Epidermal melanocyte (primary cell): ENCODE measurements around the gene HDGFL3.
A peak's percentile ranks its signal among the peaks of the same experiment; 100 is the strongest.
"Not testable (repeated sequence)": the region's sequence is repeated elsewhere in the genome, so short reads cannot be mapped to it uniquely, and the experiment has no call there.

ENCODE experiments used
- DNase-seq: peaks from one replicate; pipeline ENCODE4 v3.0.0; 2011; ENCODE audit warnings: low spot score; ENCODE audit not compliant: insufficient read length

Gene HDGFL3

GRCh38 chr15:83207660-83208366 is at the start of gene HDGFL3:
Gene HDGFL3 (minus strand): TSS chr15:83207823. CDS start chr15:83207414, 409 bp downstream.
- peak; percentile 46 for DNase-seq

GRCh38 chr15:83250781-83251180 is 43.2 kb upstream of the HDGFL3 start:
- no peak for DNase-seq

DNA sequence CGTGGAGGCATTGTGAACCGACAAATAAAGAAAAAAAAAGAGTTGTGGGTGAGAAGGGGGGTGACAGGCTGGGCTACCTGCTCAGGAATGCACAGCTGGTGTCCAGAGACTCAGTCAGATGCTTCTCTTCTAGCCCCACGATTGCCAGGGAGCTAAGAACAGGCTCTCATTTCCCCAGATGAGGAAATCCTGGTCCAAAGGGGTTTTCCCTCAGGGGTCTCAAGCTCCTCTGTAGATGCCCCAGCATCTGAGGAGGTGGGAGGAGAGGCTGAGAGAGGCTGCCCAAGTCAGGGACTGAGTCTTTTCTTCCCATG is 41.4 kb upstream of the HDGFL3 start:
- no peak for DNase-seq

DNA sequence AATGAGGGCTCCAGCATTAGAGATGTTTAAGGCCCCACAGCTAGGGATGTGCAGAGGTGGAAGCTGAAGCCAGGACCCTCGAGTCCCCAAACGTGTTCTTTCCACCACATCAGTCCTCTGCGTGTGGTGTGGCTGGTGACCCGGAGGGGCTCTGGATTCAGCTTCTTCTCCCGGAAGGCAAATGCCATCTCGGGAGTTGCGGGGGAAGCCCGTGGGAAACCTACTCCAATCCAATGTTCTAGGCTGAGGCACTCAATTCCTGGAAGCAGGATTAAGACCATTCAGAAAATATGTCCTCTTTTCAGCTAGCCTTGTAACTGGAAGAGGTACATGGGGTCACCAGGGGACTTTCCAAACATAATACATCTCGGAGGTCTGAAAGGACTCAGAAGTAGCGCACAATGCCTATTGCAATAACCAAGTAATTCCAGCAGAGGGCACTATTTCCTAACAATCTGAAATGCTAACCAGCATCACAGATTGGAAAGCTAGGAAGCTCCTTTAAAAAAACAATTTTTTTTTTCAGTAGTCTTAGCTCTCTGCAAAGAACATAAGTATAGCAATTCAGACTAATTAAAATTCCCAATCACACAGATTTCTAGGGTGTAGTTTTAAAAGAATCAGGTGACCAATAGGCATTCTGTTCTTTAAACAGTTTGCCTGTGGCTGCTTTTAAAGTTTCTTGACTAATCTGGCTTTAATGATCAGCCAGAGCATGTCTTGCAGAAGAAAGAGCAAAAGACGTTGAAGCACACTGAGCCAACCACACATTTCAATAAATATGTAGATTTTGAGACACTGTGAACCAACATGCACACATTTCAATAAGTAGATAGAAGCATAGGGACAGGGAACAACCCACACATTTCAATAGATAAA is 40.8 kb upstream of the HDGFL3 start:
- DNase-seq: no peak

DNA sequence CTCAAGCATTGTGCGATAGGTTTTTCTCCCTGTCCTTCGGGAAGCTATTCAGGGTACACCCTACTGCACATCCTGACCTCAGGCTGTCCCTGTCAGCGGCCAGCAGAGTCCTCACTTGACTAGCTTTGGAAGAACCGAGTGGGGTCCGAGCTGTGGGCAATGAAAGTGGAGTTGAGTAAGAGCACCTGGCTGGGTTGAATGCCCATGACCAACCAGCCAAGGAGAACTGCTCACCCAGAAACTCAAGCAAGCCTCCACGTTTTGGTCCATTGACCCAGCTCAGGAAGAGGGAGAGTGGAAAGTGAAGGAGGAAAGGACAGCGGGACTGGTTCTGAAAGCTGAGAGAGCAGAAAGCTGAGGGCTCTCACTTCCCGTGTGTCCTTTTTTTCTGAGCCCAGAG is 36.0 kb upstream of the HDGFL3 start:
- no peak for DNase-seq

DNA sequence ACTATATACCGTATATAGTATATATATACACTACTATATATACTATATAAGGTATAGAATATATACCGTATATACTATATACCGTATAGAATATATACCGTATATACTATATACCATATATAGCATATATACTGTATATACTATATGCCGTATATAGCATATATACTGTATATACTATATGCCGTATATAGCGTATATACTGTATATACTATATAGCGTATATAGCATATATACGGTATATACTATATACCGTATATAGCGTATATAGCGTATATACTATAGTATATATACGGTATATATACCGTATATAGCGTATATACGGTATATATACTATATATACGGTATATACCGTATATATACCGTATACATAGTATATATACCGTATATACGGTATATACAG is 22.6 kb upstream of the HDGFL3 start:
- no peak for DNase-seq

DNA sequence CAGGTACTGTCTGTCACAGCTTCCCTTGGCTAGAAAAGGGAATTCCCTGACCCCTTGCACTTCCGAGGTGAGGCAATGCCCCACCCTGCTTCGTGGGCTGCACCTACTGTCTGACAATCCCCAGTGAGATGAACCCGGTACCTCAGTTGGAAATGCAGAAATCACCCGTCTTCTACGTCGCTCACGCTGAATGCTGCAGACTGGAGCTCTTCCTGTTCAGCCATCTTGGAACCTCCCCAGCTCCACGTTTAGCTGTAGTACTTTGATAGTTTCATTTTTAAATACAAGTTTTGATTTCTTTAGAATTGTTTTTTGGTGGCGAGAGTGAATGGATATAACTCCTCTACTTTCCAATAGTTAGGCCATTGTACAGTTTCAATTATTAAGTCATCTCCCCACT is 17.8 kb upstream of the HDGFL3 start:
- DNase-seq: no peak

GRCh38 chr15:83221781-83222180 is 14.2 kb upstream of the HDGFL3 start:
- DNase-seq: not testable (repeated sequence)

GRCh38 chr15:83219026-83219425 is 11.4 kb upstream of the HDGFL3 start:
- no peak for DNase-seq

DNA sequence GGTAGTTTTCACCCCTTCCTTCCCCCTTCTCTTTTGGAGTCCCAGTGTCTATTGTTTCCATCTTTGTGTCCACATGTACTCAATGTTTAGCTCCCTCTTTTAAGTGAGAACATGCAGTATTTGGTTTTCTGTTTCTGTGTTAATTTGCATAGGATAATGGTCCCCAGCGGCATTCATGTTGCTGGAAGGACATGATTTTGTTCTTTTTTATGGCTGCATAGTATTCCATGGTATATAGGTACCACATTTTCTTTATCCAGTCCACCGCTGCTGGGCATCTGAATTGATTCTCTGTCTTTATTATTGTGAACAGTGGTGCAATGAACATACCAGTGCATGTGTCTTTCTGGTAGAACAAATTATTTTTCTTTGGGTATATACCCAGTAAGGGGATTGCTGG is 7.7 kb upstream of the HDGFL3 start:
- DNase-seq: no peak

DNA sequence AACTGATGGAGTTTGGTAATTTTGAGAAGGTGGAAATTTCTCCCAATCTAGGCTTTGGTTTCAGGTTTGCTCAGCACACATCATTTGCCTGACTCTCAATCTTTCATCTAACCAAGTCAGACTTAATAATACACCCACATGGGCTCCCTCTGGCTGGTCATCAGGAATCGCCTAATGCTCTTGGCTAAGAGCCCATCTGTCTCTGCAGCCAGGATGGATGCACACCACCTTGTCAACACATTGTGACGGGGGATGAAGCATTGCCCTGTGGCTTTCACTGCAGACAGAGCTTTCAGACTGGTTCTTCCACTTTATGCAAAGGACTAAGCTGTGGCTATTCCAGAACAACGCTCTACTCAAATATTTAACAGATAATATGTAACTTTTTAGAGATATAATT is 3.0 kb upstream of the HDGFL3 start:
- no peak for DNase-seq

DNA sequence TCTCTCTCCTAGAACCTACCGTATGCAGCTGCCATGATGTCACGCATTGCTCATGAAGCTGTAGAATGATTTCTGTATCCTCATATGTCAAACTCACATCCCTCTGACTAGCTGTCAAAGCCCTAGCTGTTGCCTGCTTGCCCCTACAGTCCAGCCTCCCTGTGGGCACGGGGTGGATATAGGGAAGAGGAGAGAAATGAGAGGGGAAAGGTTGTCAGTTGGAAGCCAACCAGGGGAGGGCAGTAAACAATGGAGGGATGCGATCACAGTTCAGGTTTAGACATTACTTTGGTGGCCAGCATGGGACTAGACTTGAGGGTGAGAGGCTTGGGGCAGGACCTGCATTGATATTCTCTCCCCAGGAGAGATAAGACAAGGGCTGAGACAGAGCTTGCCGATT is 1.7 kb upstream of the HDGFL3 start:
- DNase-seq: no peak

GRCh38 chr15:83208367-83208661 is 691 bp upstream of the HDGFL3 start:
- DNase-seq: no peak

DNA sequence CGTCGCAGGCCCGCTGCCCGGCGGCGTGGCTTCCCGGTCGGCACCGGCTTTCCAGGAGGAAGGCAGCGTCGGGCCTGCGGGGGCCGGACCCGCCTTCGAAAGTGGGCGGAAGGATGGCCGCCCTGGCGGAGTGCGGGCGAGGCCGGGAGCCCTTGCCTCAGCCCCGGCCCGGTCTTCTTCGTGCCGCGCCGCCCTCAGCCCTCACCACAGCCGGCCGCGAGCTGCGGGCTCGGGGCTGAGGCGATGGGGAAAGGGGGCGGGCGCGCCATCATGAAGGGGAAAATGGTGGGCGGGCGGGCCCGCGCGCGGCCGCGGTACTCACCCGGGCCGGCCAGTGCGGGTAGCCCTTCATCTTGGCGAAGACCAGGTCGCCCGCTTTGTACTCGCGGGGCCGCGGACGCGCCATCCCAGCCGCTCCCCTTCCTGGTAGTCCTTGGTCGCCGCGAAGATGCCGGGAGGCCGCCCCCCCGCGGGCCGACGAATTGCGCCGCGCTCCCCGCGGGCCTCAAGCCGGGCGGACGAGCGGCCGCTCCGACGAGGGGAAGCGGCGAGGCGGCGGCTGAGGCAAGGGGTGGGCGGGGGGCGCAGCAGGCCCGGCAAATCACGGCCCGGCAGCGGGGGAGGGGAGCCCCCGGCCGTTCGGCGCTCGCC is 489 bp downstream of the HDGFL3 start:
- DNase-seq: peak; percentile 37

GRCh38 chr15:83206526-83207008 is 1.1 kb downstream of the HDGFL3 start:
- no peak for DNase-seq

GRCh38 chr15:83205725-83206324 is 1.8 kb downstream of the HDGFL3 start:
- DNase-seq: no peak

DNA sequence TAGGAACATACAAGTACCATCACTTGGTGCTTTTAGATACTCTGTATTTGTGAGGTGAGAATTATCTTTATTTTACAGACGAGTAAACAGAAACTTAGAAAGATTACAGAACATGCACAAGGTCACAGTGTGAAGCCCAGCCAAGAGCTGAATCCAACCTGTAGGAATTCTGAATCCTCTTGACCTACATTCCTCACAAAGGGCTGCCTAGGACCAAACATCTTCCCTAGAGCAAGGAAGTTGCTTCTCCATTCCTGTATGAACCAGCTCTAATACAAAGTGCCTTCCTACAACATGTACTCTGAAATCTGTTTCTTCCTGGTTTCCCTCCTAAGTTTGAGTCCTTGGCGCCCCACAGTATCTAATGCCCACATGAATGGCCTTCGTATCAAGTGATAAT is 2.9 kb downstream of the HDGFL3 start:
- no peak for DNase-seq

DNA sequence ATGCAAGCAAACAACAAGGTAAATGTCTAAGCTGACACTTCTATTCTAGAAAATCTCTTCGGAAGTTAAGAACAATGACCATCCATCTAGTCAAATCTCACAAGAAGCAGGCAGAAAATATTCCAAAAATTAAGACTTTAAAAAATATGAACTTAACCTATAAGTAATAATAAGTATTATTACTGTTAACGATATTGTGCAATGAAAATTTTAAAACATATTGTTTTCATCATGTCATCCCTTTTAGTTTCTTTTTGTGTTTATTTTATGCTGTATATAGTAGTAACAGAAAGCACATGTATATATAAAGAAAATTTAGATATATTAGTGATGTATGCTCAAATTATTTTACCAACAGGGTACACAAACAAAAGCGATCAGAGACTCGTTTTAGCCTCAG is 4.1 kb downstream of the HDGFL3 start:
- DNase-seq: no peak

DNA sequence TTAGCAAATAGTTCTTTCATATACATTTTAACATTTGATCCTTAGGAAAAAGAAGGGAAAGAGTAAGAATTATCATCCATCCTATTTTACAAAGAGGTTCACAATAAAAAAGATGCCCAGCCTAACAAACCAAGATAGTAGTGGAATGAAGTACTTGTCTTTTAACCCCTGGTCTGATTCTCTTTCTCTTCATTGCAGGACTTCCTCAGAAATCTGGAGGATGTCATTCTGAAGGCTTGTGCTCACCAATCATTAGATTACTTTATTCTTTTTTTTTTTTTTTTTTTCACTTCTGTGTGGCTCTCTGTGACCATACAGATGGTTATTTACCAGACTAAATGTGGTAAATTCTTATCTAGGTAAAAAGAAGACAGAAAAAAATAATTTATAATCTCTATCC is 7.0 kb downstream of the HDGFL3 start:
- no peak for DNase-seq

DNA sequence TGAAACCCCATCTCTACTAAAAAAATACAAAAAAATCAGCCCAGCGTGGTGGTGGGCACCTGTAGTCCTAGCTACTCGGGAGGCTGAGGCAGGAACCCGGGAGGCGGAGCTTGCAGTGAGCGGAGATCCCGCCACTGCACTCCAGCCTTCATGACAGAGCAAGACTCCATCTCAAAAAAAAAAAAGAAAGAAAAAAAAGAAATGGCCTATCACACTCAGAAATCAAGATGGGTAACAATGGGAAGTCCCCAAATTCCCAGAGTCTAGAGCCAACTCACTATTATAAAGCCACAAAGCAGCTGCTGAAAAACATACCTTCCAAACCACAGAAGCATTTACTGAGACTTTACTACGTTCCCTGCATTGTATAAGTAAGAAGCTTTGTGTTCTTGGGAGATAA is 7.5 kb downstream of the HDGFL3 start:
- DNase-seq: no peak

DNA sequence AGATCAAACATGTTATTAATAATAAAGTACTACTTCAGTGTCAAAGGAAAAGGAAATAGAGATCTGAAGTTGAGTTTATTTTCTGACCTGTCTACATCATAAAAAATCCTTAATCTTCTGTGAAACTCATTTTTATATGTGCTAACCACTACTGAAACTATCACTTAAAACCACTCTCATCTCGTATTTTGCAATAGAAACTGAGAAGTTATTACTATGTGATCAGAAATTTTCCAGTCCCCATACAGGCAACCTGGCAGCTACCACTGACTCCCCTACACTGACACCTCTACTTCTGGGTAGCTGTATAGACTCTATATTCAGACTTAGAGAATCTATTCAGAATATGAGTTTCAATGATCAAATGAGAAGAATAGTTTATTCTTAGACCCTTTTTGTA is 8.3 kb downstream of the HDGFL3 start:
- no peak for DNase-seq

- no peak for DNase-seq
Observed at GRCh38 chr15:83198476-83198875, 9.1 kb downstream of the HDGFL3 start.
